ENCODE measurements around the gene TUT1.
"Not testable (repeated sequence)": the region's sequence is repeated elsewhere in the genome, so short reads cannot be mapped to it uniquely, and the experiment has no call there.

The TUT1 gene

GRCh38 chr11:62575837-62576236, 15.5 kb downstream of the TUT1 start:
- Histone ChIP-seq H3K4me1 (ENCODE audit: insufficient read depth, low read length) (peaks cover 18% of the 10 kb centered on the region), H3K9ac (ENCODE audit: low read depth, low read length) (no peak overlapping the region), H3K9me3 (ENCODE audit: control insufficient read depth, insufficient read depth, low read length) (no peaks in the 10 kb centered on the region), H3K36me3 (ENCODE audit: insufficient read depth, low read length) (peaks cover 26% of the 10 kb centered on the region)

DNA sequence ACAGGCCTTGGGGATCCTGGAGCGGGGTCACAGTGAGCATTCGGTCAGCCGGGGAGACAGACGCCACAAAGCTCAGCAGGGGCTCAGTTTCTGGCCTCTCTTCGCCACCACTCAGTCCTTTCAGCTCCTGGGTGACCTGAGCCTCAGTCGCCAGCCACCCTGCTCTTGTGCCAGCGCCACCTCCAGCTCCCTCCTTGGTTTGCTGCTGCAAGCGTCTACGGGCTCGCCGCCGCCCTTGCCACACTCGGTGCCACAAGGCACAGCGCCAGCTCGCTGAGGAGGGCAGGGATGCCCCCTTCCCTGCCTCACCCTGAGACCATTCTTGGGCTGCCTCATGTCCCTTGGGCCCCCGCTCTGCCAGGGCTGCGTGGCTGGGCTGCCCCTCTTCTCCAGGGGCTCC, 16.2 kb downstream of the TUT1 start:
- Histone ChIP-seq H3K9me3 (ENCODE audit: control insufficient read depth, insufficient read depth, low read length) (no peaks in the 10 kb centered on the region), H3K36me3 (ENCODE audit: insufficient read depth, low read length) (peaks cover 32% of the 10 kb centered on the region), H3K4me1 (ENCODE audit: insufficient read depth, low read length) (peaks cover 18% of the 10 kb centered on the region), H3K9ac (ENCODE audit: low read depth, low read length) (peak overlapping the region; percentile 77)

DNA sequence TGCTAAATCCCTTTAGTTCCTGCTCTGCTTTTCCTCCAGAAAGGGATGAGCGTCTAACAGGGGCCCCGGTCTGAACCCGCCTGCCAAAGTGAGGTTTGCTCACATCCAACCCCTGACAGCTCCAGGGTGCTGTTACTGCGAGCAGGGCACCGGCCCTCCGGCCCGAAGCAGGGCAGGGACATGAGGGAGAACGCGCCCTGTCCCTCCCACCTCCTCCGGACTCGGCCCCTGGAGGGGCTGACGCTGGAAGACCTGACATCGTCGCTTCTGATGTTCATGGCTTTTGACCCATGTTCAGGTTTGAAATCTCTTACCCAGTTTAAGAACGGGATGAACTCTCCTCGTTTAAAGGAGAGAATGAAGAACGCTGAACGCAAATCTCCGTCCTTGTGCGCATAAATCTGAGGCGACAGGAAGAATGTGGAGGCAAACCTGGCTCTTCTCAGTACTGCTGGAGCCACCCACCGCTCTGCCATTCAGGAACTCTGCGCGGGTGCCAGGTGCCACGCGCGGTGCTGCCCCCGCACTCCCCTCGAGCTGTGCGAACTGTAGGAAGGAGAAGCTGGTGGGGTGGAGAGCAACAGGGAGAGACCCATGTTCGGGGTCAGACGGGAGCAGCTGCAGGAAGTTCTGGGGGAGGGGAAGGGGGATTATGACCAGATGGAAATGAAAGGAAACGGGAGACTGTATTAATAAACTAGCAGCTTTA, 16.8 kb downstream of the TUT1 start:
- Histone ChIP-seq H3K4me1 (ENCODE audit: insufficient read depth, low read length) (peaks cover 18% of the 10 kb centered on the region), H3K36me3 (ENCODE audit: insufficient read depth, low read length) (peaks cover 35% of the 10 kb centered on the region)

DNA sequence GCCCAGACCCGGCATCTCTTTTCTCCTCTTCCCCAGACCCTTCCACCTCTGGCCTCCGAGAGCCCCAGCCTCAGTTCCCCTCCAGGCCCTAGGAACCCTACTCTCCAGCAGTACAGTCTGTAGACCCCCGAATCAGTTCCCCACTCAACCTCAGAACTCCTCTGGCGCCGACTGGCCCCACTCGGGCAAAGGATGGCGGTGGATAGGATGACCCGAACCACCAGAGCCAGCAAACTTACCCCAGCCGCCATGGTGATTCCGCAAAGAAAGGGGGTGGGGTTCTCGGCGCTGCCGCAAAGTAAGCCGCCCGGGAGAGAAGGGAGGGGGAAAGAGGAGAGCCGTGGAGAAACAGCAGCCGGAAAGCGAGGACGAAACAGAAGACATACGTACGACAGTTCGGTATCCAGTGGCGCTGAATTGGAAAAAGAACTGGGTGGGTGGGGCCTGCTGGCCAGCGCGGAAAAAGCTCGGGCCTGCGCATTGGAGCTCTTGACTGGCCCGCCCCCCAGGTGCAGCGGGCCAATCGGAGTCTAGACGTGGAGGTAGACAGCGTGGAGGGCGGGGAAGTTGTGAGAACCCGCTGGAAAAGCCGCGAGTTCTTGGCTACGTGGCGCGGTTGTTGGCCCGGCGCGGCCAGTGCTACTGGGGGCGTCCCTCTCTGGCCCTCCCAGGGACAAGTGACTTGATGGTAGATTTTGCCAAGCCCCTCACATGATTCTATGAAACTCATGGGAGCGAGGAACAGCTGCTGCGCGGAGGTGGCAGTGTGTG, 17.5 kb downstream of the TUT1 start, which contains the start of gene EEF1G:
Gene EEF1G, minus strand, starts transcription at position 300 of the 771 bp plus-strand sequence. Its CDS starts 49 bp downstream, at position 251.
- Histone ChIP-seq H3K36me3 (ENCODE audit: insufficient read depth, low read length) (peaks cover 40% of the 10 kb centered on the region), H3K4me1 (ENCODE audit: insufficient read depth, low read length) (peaks cover 18% of the 10 kb centered on the region), H3K9ac (ENCODE audit: low read depth, low read length) (peak within 1 kb of the TSS; percentile 99), H3K9me3 (ENCODE audit: control insufficient read depth, insufficient read depth, low read length) (no peaks in the 10 kb centered on the region)

More for the DNA sequence above, 16.8 kb downstream of the TUT1 start:
- Histone ChIP-seq H3K9me3 (ENCODE audit: control insufficient read depth, insufficient read depth, low read length) (no peaks in the 10 kb centered on the region), H3K9ac (ENCODE audit: low read depth, low read length) (peak overlapping the region; percentile 77)

DNA sequence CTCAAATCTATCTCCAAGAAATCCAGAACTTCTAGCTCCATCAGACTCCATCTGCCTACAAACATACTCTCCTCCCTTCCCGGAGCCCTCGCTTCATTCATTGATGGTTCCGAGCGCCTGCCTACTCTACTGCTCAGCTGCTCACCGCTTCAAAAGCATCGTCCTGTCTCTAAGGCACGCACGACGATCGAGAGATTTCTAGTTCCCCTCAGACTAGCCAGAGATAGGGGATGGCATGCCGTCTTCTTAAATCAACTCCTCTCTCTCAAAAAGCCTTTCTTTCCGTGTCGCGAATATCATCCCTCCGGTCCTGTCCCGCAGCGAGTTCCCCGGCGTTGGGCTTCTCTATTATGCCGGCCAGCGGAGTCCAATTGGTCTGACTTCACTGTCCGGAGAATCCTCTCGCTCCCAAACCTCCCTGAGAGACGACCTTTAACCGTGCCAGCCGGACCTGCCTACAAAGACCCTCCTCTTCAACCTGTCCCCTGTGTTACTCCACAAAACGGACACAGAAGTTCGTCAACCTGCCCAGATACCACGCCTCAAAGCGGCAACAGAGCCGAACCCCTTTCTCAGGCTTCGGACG, 18.2 kb downstream of the TUT1 start:
- H3K36me3 ChIP-seq (ENCODE audit: insufficient read depth, low read length) = peaks cover 41% of the 10 kb centered on the region
- no peaks in the 10 kb centered on the region for H3K9me3 ChIP-seq (ENCODE audit: control insufficient read depth, insufficient read depth, low read length)
- H3K4me1 ChIP-seq (ENCODE audit: insufficient read depth, low read length) = peaks cover 18% of the 10 kb centered on the region
- H3K9ac ChIP-seq (ENCODE audit: low read depth, low read length) = peak overlapping the region; percentile 99

DNA sequence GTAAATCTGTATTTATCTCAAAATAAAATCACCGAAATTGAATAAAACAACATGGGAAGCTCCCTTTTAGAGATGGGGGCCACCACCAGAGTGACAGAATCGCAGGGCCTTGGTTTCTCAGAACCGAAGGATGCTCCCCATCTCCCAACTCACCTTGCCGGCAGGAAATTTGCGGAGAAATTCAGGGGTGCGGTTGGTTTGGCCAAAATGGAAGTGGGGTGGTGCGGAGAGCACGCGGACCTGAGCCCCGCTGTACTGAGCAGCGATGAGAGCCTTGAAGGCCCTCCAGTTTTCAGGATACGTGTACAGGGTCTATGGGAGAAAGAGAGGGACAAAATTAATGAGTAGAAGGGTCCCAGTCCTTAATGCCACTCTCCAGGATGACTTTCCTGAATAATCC, 18.9 kb downstream of the TUT1 start:
- Histone ChIP-seq H3K36me3 (ENCODE audit: insufficient read depth, low read length) (peaks cover 42% of the 10 kb centered on the region), H3K9me3 (ENCODE audit: control insufficient read depth, insufficient read depth, low read length) (no peaks in the 10 kb centered on the region), H3K4me1 (ENCODE audit: insufficient read depth, low read length) (peaks cover 18% of the 10 kb centered on the region), H3K9ac (ENCODE audit: low read depth, low read length) (peak overlapping the region; percentile 99)

- Histone ChIP-seq H3K36me3 (ENCODE audit: insufficient read depth, low read length) (peaks cover 47% of the 10 kb centered on the region), H3K9ac (ENCODE audit: low read depth, low read length) (peak overlapping the region; percentile 99; the same call in 1 of the 2 replicates), H3K4me1 (ENCODE audit: insufficient read depth, low read length) (peaks cover 18% of the 10 kb centered on the region)
- not testable (repeated sequence) for H3K9me3 ChIP-seq (ENCODE audit: control insufficient read depth, insufficient read depth, low read length)
Observed at GRCh38 chr11:62571493-62571892, 19.8 kb downstream of the TUT1 start.

DNA sequence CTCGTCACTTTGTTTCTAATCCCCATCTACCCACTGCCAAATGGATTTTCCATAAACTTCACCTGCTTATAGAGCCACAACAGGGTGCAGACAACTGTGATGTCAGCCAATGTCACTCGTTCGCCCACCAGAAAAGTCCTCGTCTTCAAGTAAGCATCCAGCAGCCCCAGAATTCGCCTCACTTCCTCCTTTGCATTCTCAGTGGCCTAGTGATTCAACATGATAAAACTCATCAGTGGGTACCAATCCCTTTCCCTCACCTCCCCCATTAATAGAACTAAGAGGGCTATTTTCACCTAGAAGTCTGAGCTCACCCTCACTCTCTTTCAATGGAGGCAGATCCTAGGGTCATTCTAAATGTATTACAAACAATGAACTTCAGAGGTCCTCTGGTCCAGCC, 20.4 kb downstream of the TUT1 start:
- H3K9me3 ChIP-seq (ENCODE audit: control insufficient read depth, insufficient read depth, low read length); H3K9ac ChIP-seq (ENCODE audit: low read depth, low read length): not testable (repeated sequence)
- Histone ChIP-seq H3K4me1 (ENCODE audit: insufficient read depth, low read length) (peaks cover 18% of the 10 kb centered on the region), H3K36me3 (ENCODE audit: insufficient read depth, low read length) (peaks cover 53% of the 10 kb centered on the region)

DNA sequence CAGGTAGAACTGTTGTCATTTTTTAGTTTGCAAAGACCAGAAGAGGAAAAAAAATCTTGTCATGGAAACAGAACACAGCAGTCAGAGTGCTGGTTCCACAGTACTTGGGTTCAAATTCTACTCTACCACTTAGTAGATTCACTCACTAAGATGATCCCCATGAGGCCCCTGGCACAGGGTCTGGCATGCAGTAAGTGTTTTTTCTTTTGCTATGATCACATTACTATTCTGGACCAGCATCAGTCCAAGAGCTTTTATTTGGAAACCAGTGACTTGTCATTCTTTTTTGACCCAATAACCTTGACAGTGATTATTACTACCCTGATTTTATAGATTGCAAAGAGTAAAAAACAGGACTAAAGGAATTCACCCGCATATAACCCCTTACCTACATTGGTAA, 21.7 kb downstream of the TUT1 start:
- Histone ChIP-seq H3K36me3 (ENCODE audit: insufficient read depth, low read length) (peaks cover 62% of the 10 kb centered on the region), H3K4me1 (ENCODE audit: insufficient read depth, low read length) (peaks cover 12% of the 10 kb centered on the region), H3K9me3 (ENCODE audit: control insufficient read depth, insufficient read depth, low read length) (no peaks in the 10 kb centered on the region), H3K9ac (ENCODE audit: low read depth, low read length) (no peak overlapping the region)

- Histone ChIP-seq H3K9ac (ENCODE audit: low read depth, low read length) (no peak overlapping the region), H3K36me3 (ENCODE audit: insufficient read depth, low read length) (peaks cover 55% of the 10 kb centered on the region), H3K4me1 (ENCODE audit: insufficient read depth, low read length) (peaks cover 8% of the 10 kb centered on the region), H3K9me3 (ENCODE audit: control insufficient read depth, insufficient read depth, low read length) (no peaks in the 10 kb centered on the region)
Observed at GRCh38 chr11:62567018-62567633, 24.2 kb downstream of the TUT1 start.

GRCh38 chr11:62566247-62566646, 25.1 kb downstream of the TUT1 start:
- no peaks in the 10 kb centered on the region for H3K9me3 ChIP-seq (ENCODE audit: control insufficient read depth, insufficient read depth, low read length)
- H3K9ac ChIP-seq (ENCODE audit: low read depth, low read length) = no peak overlapping the region
- H3K4me1 ChIP-seq (ENCODE audit: insufficient read depth, low read length) = peaks cover 5% of the 10 kb centered on the region
- peaks cover 46% of the 10 kb centered on the region for H3K36me3 ChIP-seq (ENCODE audit: insufficient read depth, low read length)

DNA sequence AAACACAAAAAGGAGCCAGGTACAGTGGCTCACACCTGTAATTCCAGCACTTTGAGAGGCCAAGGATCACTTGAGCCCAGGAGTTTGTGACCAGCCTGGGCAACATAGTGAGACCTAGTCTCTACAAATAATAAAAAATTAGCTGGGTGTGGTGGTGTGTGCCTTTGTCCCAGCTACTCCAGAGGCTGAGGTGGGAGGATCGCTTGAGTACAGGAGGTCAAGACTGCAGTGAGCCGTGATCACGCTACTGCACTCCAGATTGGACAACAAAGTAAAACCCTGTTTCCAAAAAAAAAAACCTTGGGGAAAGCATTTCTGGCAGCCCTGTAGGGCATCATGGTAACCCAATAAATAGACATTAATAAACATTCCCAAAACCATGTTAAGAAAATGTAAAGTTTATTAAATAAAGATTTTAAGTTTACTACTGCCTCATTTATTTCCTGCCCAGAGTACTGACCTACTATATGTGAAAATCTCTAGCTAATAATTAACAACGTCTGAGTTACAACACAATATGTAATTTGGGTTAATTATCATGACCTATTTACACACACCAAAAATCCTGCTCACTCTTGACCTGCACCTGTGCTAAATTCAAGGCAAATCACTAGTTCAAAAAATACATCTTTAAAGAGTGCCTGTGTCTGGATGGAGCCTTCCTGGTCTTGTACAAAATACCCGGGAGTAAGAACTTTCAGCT, 26.1 kb downstream of the TUT1 start:
- Histone ChIP-seq H3K9ac (ENCODE audit: low read depth, low read length) (no peak overlapping the region), H3K4me1 (ENCODE audit: insufficient read depth, low read length) (peaks cover 13% of the 10 kb centered on the region), H3K36me3 (ENCODE audit: insufficient read depth, low read length) (peaks cover 38% of the 10 kb centered on the region)

GRCh38 chr11:62561677-62562230, 29.6 kb downstream of the TUT1 start:
- Histone ChIP-seq H3K4me1 (ENCODE audit: insufficient read depth, low read length) (peaks cover 32% of the 10 kb centered on the region), H3K36me3 (ENCODE audit: insufficient read depth, low read length) (peaks cover 40% of the 10 kb centered on the region)
- H3K9me3 ChIP-seq (ENCODE audit: control insufficient read depth, insufficient read depth, low read length); H3K9ac ChIP-seq (ENCODE audit: low read depth, low read length): not testable (repeated sequence)

More for the DNA sequence above, 26.1 kb downstream of the TUT1 start:
- no peaks in the 10 kb centered on the region for H3K9me3 ChIP-seq (ENCODE audit: control insufficient read depth, insufficient read depth, low read length)

Measured in ES-I3 (cell line).